Liver (tissue), 9 donors: ENCODE results near the gene C16orf92. TPM values are rescaled to one million over a fixed set of nuclear protein-coding genes. Genes with fewer than 3 reads are reported as not detected.
A peak's percentile ranks its signal among the peaks of the same experiment; 100 is the strongest.

ENCODE experiments used
- DNase-seq: peaks from one replicate; pipeline ENCODE4 v3.0.0-alpha.2; 2017; ENCODE audit warnings: low spot score
- H3K27ac ChIP-seq, 2 donors: one replicate each; pipeline ENCODE4 v1.7.0; 2013; ENCODE audit warnings: inconsistent platforms in 2 of 2, low read length in 2 of 2, control low read depth in 1 of 2, low read depth in 1 of 2, mild to moderate bottlenecking in 1 of 2
- H3K27me3 ChIP-seq, 4 donors: one replicate each; pipeline versions ENCODE4 v1.6.1 to v1.7.0; 2013; ENCODE audit warnings: low read length in 3 of 4, inconsistent platforms in 1 of 4, mild to moderate bottlenecking in 1 of 4, moderate library complexity in 1 of 4; ENCODE audit not compliant: control insufficient read depth in 4 of 4, insufficient read depth in 4 of 4
- H3K36me3 ChIP-seq, 4 donors: one replicate each; pipeline versions ENCODE4 v1.6.1 to v1.7.0; 2013; ENCODE audit warnings: low read length in 3 of 4, mild to moderate bottlenecking in 3 of 4, low read depth in 1 of 4, moderate library complexity in 1 of 4; ENCODE audit not compliant: control insufficient read depth in 4 of 4, insufficient read depth in 3 of 4
- H3K4me1 ChIP-seq, 4 donors: one replicate each; pipeline versions ENCODE4 v1.6.1 to v1.7.0; 2013; ENCODE audit warnings: low read length in 3 of 4, mild to moderate bottlenecking in 3 of 4, moderate library complexity in 1 of 4; ENCODE audit not compliant: control insufficient read depth in 4 of 4, insufficient read depth in 4 of 4
- H3K4me3 ChIP-seq, 3 donors: one replicate each; pipeline versions ENCODE4 v1.6.1 to v1.7.0; 2013; ENCODE audit warnings: low read length in 3 of 3, control low read depth in 1 of 3, low read depth in 1 of 3, mild to moderate bottlenecking in 1 of 3
- H3K9ac ChIP-seq, 2 donors: one replicate each; pipeline ENCODE4 v1.7.0; 2013; ENCODE audit warnings: low read length in 2 of 2, mild to moderate bottlenecking in 2 of 2, moderate library complexity in 2 of 2, control low read depth in 1 of 2, low read depth in 1 of 2
- H3K9me3 ChIP-seq, 4 donors: one replicate each; pipeline versions ENCODE4 v1.6.1 to v1.7.0; 2013; ENCODE audit warnings: low read length in 3 of 4; ENCODE audit not compliant: control insufficient read depth in 4 of 4
- ATF3 ChIP-seq: IDR thresholded peaks from 2 replicates; pipeline ENCODE4 v1.6.1; 2016; ENCODE audit warnings: antibody characterized with exemption
- CTCF ChIP-seq: fragments of 150-350 bp; IDR thresholded peaks from 2 replicates; pipeline ENCODE4 v1.5.1; 2017; ENCODE audit warnings: improper control_type of control experiment, low read depth, low read length; ENCODE audit not compliant: missing input control
- EGR1 ChIP-seq, 2 donors: IDR thresholded peaks; 2 replicates each; pipeline ENCODE4 v1.6.1; 2016 to 2018; ENCODE audit warnings: antibody characterized with exemption in 2 of 2, low read depth in 2 of 2
- FOXA1 ChIP-seq: IDR thresholded peaks from 2 replicates; pipeline ENCODE4 v1.6.1; 2016; ENCODE audit warnings: antibody characterized with exemption
- FOXA2 ChIP-seq: IDR thresholded peaks from 2 replicates; pipeline ENCODE4 v1.6.1; 2016; ENCODE audit warnings: antibody characterized with exemption
- GABPA ChIP-seq, 2 donors: IDR thresholded peaks in 1 of 2; conservative IDR thresholded peaks in 1 of 2; 2 replicates each; pipeline ENCODE4 v1.6.1; 2016; ENCODE audit warnings: antibody characterized with exemption in 2 of 2, mild to moderate bottlenecking in 1 of 2, moderate library complexity in 1 of 2
- HNF4A ChIP-seq, 2 donors: conservative IDR thresholded peaks; 2 replicates each; pipeline ENCODE4 v1.6.1; 2016; ENCODE audit warnings: antibody characterized with exemption in 2 of 2, mild to moderate bottlenecking in 2 of 2
- JUND ChIP-seq, 2 donors: IDR thresholded peaks; 2 replicates each; pipeline ENCODE4 v1.6.1; 2016; ENCODE audit warnings: antibody characterized with exemption in 2 of 2
- MAX ChIP-seq: IDR thresholded peaks from 2 replicates; pipeline ENCODE4 v1.6.1; 2016; ENCODE audit warnings: antibody characterized with exemption
- NR2F2 ChIP-seq: IDR thresholded peaks from 2 replicates; pipeline ENCODE4 v1.6.1; 2016; ENCODE audit warnings: antibody characterized with exemption
- RAD21 ChIP-seq, 2 donors: IDR thresholded peaks; 2 replicates each; pipeline ENCODE4 v1.6.1; 2016; ENCODE audit warnings: antibody characterized with exemption in 2 of 2, mild to moderate bottlenecking in 2 of 2
- REST ChIP-seq: IDR thresholded peaks from 2 replicates; pipeline ENCODE4 v1.6.1; 2016; ENCODE audit warnings: antibody characterized with exemption, mild to moderate bottlenecking
- SP1 ChIP-seq: IDR thresholded peaks from 2 replicates; pipeline ENCODE4 v1.6.1; 2018; ENCODE audit warnings: antibody characterized with exemption, mild to moderate bottlenecking
- TAF1 ChIP-seq: conservative IDR thresholded peaks from 2 replicates; pipeline ENCODE4 v1.6.1; 2016; ENCODE audit warnings: antibody characterized with exemption, mild to moderate bottlenecking
- YY1 ChIP-seq: IDR thresholded peaks from 2 replicates; pipeline ENCODE4 v1.6.1; 2016; ENCODE audit warnings: antibody characterized with exemption, mild to moderate bottlenecking
- ZBTB33 ChIP-seq: IDR thresholded peaks from 2 replicates; pipeline ENCODE4 v1.6.1; 2016; ENCODE audit warnings: antibody characterized with exemption
- WGBS: extraction: QIAGEN DNeasy Blood & Tissue Kit; methylation state at CpG from one replicate; pipeline ENCODE4 v1.1.7; 2013; 5-methylcytosine and 5-hydroxymethylcytosine counted together
- polyA plus RNA-seq, 2 donors: library from polyadenylated mRNA; stranded (reverse) in 1 of 2; unstranded in 1 of 2; fragments of 200-250 nt in 1 of 2; fragments of >200 nt in 1 of 2; fragmentation: Nextera tagmentation in 1 of 2; extraction: Ambion mirVana in 1 of 2; gene quantifications; one replicate each; pipeline versions ENCODE4 v1.2.1 to v1.2.3, GENCODE V29; 2013 to 2015
- total RNA-seq, 2 donors: library from RNA; depleted of rRNA; stranded (reverse); fragments of >200 nt; gene quantifications; one replicate each; pipeline ENCODE4 v1.2.3, GENCODE V29; 2014
- donor health status: healthy.
- donor health status: healthy.
- donor health status: healthy.
- donor health status: healthy.
- donor health status: healthy.

Gene C16orf92
- total and polyA plus RNA-seq, 4 donors, result not detected

- no peaks in the 10 kb centered on the region for H3K9me3 ChIP-seq
- TF ChIP-seq ATF3, result no peak
- no peak for TF ChIP-seq YY1
- no peak for TF ChIP-seq RAD21 (IDR thresholded peaks at IDR 0.05)
- no peak for TF ChIP-seq GABPA (IDR thresholded peaks at IDR 0.05 in 1 of 2, conservative IDR thresholded peaks at IDR 0.05 in 1 of 2)
- TF ChIP-seq ZBTB33, result no peak
- no peak for TF ChIP-seq HNF4A (conservative IDR thresholded peaks at IDR 0.05)
- TF ChIP-seq FOXA1, result no peak
- no peak for TF ChIP-seq MAX
- no peak for TF ChIP-seq FOXA2
- TF ChIP-seq SP1, result no peak
- TF ChIP-seq JUND (IDR thresholded peaks at IDR 0.05), result no peak
- no peak for TF ChIP-seq NR2F2
- TF ChIP-seq REST, result no peak
- no peak for TF ChIP-seq TAF1
- TF ChIP-seq EGR1 (IDR thresholded peaks at IDR 0.05; ENCODE audit: low read depth in 2 of 2), result no peak
These were observed 8.5 kb downstream of the C16orf92 start for GRCh38 chr16:30031477-30031918.

GRCh38 chr16:30032083-30032819 is 9.3 kb downstream of the C16orf92 start:
- no peaks in the 10 kb centered on the region for H3K9me3 ChIP-seq
- H3K4me3 ChIP-seq, result no peak overlapping the region
- H3K36me3 ChIP-seq, result no peaks in the 10 kb centered on the region
- H3K27ac ChIP-seq, result no peak overlapping the region
- 25% methylated on average over 12 of the region's 12 CpGs for WGBS
- no peaks in the 10 kb centered on the region for H3K4me1 ChIP-seq
- H3K27me3 ChIP-seq, result peaks cover 0 to 3% (median under 1%) of the 10 kb centered on the region in 4 donors
- no peak overlapping the region for H3K9ac ChIP-seq
- DNase-seq, result peak; percentile 65
- TF ChIP-seq RAD21 (IDR thresholded peaks at IDR 0.05) (peak; percentile 64 to 73), CTCF (peak; percentile 62), EGR1 (IDR thresholded peaks at IDR 0.05; ENCODE audit: low read depth in 2 of 2) (no peak), SP1 (no peak), MAX (no peak), FOXA2 (no peak), JUND (IDR thresholded peaks at IDR 0.05) (no peak), HNF4A (conservative IDR thresholded peaks at IDR 0.05) (peak in 1 of 2 donors; percentile 21), NR2F2 (no peak)

More at GRCh38 chr16:30031477-30031918, 8.5 kb downstream of the C16orf92 start:
- 26% methylated on average over 11 of the region's 11 CpGs for WGBS
- no peak overlapping the region for H3K4me3 ChIP-seq
- no peak overlapping the region for H3K27ac ChIP-seq
- H3K9ac ChIP-seq, result no peak overlapping the region
- H3K27me3 ChIP-seq, result peaks cover 0 to 3% (median under 1%) of the 10 kb centered on the region in 4 donors
- no peaks in the 10 kb centered on the region for H3K36me3 ChIP-seq
- H3K4me1 ChIP-seq, result no peaks in the 10 kb centered on the region
- DNase-seq, result no peak
